Smooth muscle cell (in vitro differentiated cells): ENCODE data around the gene TSHZ2. TPM values are rescaled to one million over a fixed set of nuclear protein-coding genes. Genes with fewer than 3 reads are reported as not detected.

Experiments
- DNase-seq: peaks from one replicate; lab custom pipeline; 2025; ENCODE audit not compliant: unreplicated experiment; lab: John Stamatoyannopoulos, UW
- H2AFZ ChIP-seq: fragments of 200-600 bp; sonication (generic); 2 replicates; pipeline ENCODE4 v1.6.0; 2016; ENCODE audit warnings: antibody characterized with exemption, low read depth, mild to moderate bottlenecking
- H3F3A ChIP-seq: fragments of 200-600 bp; sonication (generic); 2 replicates; pipeline ENCODE4 v1.6.0; 2017; ENCODE audit warnings: antibody characterized with exemption, low read depth
- H3K27ac ChIP-seq: fragments of 200-600 bp; sonication (generic); 2 replicates; pipeline ENCODE4 v1.5.1; 2016; ENCODE audit warnings: low read depth, mild to moderate bottlenecking
- H3K27me3 ChIP-seq: fragments of 200-600 bp; sonication (generic); 2 replicates; pipeline ENCODE4 v1.6.1; 2016; ENCODE audit warnings: low read depth, mild to moderate bottlenecking
- H3K36me3 ChIP-seq: fragments of 200-600 bp; sonication (generic); 2 replicates; pipeline ENCODE4 v1.5.1; 2016; ENCODE audit warnings: low read depth
- H3K4me1 ChIP-seq: fragments of 200-600 bp; sonication (generic); 2 replicates; pipeline ENCODE4 v1.5.1; 2016; ENCODE audit warnings: low read depth
- H3K4me2 ChIP-seq: fragments of 200-600 bp; sonication (generic); 2 replicates; pipeline ENCODE4 v1.6.0; 2016; ENCODE audit warnings: mild to moderate bottlenecking
- H3K4me3 ChIP-seq: fragments of 200-600 bp; sonication (generic); 2 replicates; pipeline ENCODE4 v1.5.1; 2016; ENCODE audit warnings: mild to moderate bottlenecking
- H3K79me2 ChIP-seq: fragments of 200-600 bp; sonication (generic); 2 replicates; pipeline ENCODE4 v1.6.0; 2016; ENCODE audit warnings: low read depth, mild to moderate bottlenecking
- H3K9ac ChIP-seq: fragments of 200-600 bp; sonication (generic); 2 replicates; pipeline ENCODE4 v1.6.0; 2016; ENCODE audit warnings: low read depth
- H3K9me3 ChIP-seq: fragments of 200-600 bp; sonication (generic); replicated peaks from 2 replicates; pipeline ENCODE4 v1.5.1; 2016; ENCODE audit warnings: low read depth
- H4K20me1 ChIP-seq: fragments of 200-600 bp; sonication (generic); 2 replicates; pipeline ENCODE4 v1.6.0; 2016; ENCODE audit warnings: low read depth
- WGBS: methylation state at CpG from one replicate; pipeline ENCODE4 v1.1.7; 2016; ENCODE audit warnings: low lambda C conversion rate; 5-methylcytosine and 5-hydroxymethylcytosine counted together
- polyA plus RNA-seq: library from polyadenylated mRNA; unstranded; fragments of >200 nt; fragmentation: Nextera tagmentation; extraction: Ambion mirVana; gene quantifications from 2 replicates; pipeline ENCODE4 v1.2.1, GENCODE V29; 2016
- total RNA-seq: library from RNA; depleted of rRNA; stranded (reverse); fragments of >200 nt; gene quantifications from 2 replicates; pipeline ENCODE4 v1.2.3, GENCODE V29; 2014
- TF ChIP-seq, protein P1 (sequence below): fragments of 200-600 bp; sonication (generic); IDR thresholded peaks from 2 replicates; pipeline ENCODE4 v1.5.1; 2017; ENCODE audit warnings: borderline replicate concordance, mild to moderate bottlenecking, antibody characterized with exemption; ENCODE audit not compliant: insufficient read depth, poor library complexity, severe bottlenecking

Gene TSHZ2
- total and polyA plus RNA-seq, 2 experiments from 2014 or later: 4.8 to 6.6 TPM

DNA sequence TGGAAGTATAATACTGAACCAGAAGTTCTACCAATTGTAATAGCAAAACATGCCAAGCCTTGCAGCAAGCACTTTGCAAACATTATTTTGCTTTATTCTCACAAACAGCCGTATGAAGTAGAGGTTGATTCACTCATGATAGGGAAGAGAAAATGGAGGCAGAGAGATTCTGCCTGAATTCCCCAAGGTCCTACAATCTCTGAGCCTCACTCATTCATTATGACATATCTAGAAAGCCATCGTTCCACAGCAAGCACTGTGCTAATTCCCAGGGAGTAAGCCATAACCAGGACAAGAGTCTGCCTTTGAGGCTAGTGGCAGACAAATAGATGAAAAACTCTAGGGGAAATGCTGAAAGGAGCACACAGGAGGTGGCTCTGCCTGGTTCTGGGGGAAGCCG is 288.0 kb downstream of the TSHZ2 start:
- TF ChIP-seq, protein P1, sequence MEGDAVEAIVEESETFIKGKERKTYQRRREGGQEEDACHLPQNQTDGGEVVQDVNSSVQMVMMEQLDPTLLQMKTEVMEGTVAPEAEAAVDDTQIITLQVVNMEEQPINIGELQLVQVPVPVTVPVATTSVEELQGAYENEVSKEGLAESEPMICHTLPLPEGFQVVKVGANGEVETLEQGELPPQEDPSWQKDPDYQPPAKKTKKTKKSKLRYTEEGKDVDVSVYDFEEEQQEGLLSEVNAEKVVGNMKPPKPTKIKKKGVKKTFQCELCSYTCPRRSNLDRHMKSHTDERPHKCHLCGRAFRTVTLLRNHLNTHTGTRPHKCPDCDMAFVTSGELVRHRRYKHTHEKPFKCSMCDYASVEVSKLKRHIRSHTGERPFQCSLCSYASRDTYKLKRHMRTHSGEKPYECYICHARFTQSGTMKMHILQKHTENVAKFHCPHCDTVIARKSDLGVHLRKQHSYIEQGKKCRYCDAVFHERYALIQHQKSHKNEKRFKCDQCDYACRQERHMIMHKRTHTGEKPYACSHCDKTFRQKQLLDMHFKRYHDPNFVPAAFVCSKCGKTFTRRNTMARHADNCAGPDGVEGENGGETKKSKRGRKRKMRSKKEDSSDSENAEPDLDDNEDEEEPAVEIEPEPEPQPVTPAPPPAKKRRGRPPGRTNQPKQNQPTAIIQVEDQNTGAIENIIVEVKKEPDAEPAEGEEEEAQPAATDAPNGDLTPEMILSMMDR: no peak
- H3K4me3 ChIP-seq: no peak overlapping the region
- no peaks in the 10 kb centered on the region for H4K20me1 ChIP-seq
- WGBS: 80% methylated on average over 3 of the region's 3 CpGs
- no peaks in the 10 kb centered on the region for H3F3A ChIP-seq
- H3K4me2 ChIP-seq: no peak overlapping the region
- DNase-seq: no peak
- no peaks in the 10 kb centered on the region for H3K9me3 ChIP-seq
- H3K36me3 ChIP-seq: no peaks in the 10 kb centered on the region
- no peaks in the 10 kb centered on the region for H3K27me3 ChIP-seq
- no peaks in the 10 kb centered on the region for H3K79me2 ChIP-seq
- H3K4me1 ChIP-seq: no peaks in the 10 kb centered on the region
- H3K27ac ChIP-seq: no peak overlapping the region
- H2AFZ ChIP-seq: no peak overlapping the region
- H3K9ac ChIP-seq: no peak overlapping the region

DNA sequence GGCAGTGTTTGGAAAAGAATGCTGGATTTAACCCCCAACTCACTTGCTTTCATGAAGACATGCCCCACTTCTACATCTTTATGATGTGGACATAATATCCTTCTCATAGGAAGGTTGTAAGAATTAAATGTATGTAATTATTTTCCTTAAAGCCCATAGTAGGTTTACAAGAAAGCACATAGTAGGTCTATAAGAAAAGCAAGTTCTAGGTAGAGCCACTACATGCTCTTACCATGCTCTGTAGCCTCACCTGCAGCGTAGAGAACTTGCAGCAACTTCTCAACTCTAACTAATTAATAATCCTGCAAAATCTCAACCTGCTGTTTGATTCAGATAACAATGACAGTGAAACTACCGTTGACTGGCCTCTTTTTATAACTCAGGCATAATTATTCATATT is 288.4 kb downstream of the TSHZ2 start:
- Histone ChIP-seq H3K79me2 (no peaks in the 10 kb centered on the region), H3K4me3 (no peak overlapping the region), H3K27ac (no peak overlapping the region), H3K4me1 (no peaks in the 10 kb centered on the region), H3K9me3 (no peaks in the 10 kb centered on the region), H3K4me2 (no peak overlapping the region), H3F3A (no peaks in the 10 kb centered on the region), H3K27me3 (no peaks in the 10 kb centered on the region), H3K36me3 (no peaks in the 10 kb centered on the region), H4K20me1 (no peaks in the 10 kb centered on the region), H2AFZ (no peak overlapping the region), H3K9ac (no peak overlapping the region)
- WGBS: 90% methylated on average over 2 of the region's 2 CpGs
- TF ChIP-seq, protein P1: no peak
- DNase-seq: no peak

DNA sequence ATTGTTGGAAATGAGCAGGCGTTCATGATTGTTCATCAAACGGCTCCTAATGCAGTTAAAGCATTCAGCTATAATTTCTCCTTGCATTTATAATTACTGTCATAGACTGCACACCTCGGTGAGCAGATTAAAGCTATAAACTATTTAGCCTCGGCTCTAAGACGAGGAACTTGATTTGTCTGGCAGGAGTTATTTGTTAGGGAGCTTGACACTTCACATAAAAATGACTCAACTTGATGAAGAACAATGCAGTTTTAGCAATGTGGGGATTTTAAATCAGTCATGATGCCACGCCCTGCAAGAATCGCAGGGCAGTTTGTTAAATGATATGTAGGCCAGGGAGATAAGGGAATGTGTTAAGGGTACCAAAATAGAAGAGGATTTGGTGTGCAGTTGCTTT is 290.2 kb downstream of the TSHZ2 start:
- TF ChIP-seq, protein P1: no peak
- no peak overlapping the region for H3K4me3 ChIP-seq
- H3K27ac ChIP-seq: no peak overlapping the region

More for the DNA sequence above, 290.2 kb downstream of the TSHZ2 start:
- Histone ChIP-seq H3K36me3 (no peaks in the 10 kb centered on the region), H3K4me2 (no peak overlapping the region), H4K20me1 (no peaks in the 10 kb centered on the region), H2AFZ (no peak overlapping the region), H3K79me2 (no peaks in the 10 kb centered on the region), H3K4me1 (no peaks in the 10 kb centered on the region), H3F3A (no peaks in the 10 kb centered on the region), H3K27me3 (no peaks in the 10 kb centered on the region), H3K9me3 (no peaks in the 10 kb centered on the region), H3K9ac (no peak overlapping the region)
- 82% methylated on average over 7 of the region's 7 CpGs for WGBS
- no peak for DNase-seq
